ENCODE results near the gene UBASH3B.

The UBASH3B gene

GRCh38 chr11:122649116-122649515 is 6.4 kb upstream of the UBASH3B start:
- DNase-seq, result no peak

GRCh38 chr11:122650619-122651018 is 4.9 kb upstream of the UBASH3B start:
- no peak for DNase-seq

- DNase-seq, result no peak
Observed at GRCh38 chr11:122652495-122652894, 3.0 kb upstream of the UBASH3B start.

GRCh38 chr11:122653916-122654585 is 1.5 kb upstream of the UBASH3B start:
- no peak for DNase-seq

GRCh38 chr11:122656073-122656630 is 630 bp downstream of the UBASH3B start:
- no peak for DNase-seq

- no peak for DNase-seq
Observed at GRCh38 chr11:122656631-122657101, 1.1 kb downstream of the UBASH3B start.

- no peak for DNase-seq
Observed at GRCh38 chr11:122659676-122660554, 4.4 kb downstream of the UBASH3B start.

- DNase-seq, result no peak
Observed at GRCh38 chr11:122661182-122661945, 5.8 kb downstream of the UBASH3B start.

GRCh38 chr11:122663056-122663740 is 7.7 kb downstream of the UBASH3B start:
- peak; percentile 15 for DNase-seq

GRCh38 chr11:122663764-122664163 is 8.2 kb downstream of the UBASH3B start:
- DNase-seq, result no peak

- no peak for DNase-seq
Observed at GRCh38 chr11:122664188-122664587, 8.7 kb downstream of the UBASH3B start.

GRCh38 chr11:122665861-122666260 is 10.3 kb downstream of the UBASH3B start:
- DNase-seq, result no peak

GRCh38 chr11:122666743-122667142 is 11.2 kb downstream of the UBASH3B start:
- peak; percentile 8 for DNase-seq

- no peak for DNase-seq
Observed at GRCh38 chr11:122668562-122669090, 13.1 kb downstream of the UBASH3B start.

GRCh38 chr11:122670131-122670530 is 14.6 kb downstream of the UBASH3B start:
- DNase-seq, result no peak

GRCh38 chr11:122671400-122671891 is 15.9 kb downstream of the UBASH3B start:
- no peak for DNase-seq

GRCh38 chr11:122672892-122673291 is 17.4 kb downstream of the UBASH3B start:
- DNase-seq, result no peak

- DNase-seq, result no peak
Observed at GRCh38 chr11:122673701-122674100, 18.2 kb downstream of the UBASH3B start.

- DNase-seq, result no peak
Observed at GRCh38 chr11:122676638-122677037, 21.1 kb downstream of the UBASH3B start.

GRCh38 chr11:122677256-122677655 is 21.7 kb downstream of the UBASH3B start:
- DNase-seq, result no peak

- DNase-seq, result no peak
Observed at GRCh38 chr11:122678406-122678805, 22.9 kb downstream of the UBASH3B start.

GRCh38 chr11:122679466-122679865 is 23.9 kb downstream of the UBASH3B start:
- no peak for DNase-seq

All from NCI-H82 (cell line).